ENCODE results near the gene MCRIP1. TPM values are rescaled to one million over a fixed set of nuclear protein-coding genes. Genes with fewer than 3 reads are reported as not detected.

Gene MCRIP1
- total and polyA plus RNA-seq, 10 of the 15 experiments (the other 5 are each of a cell fraction or from before 2014, with no cell fraction given) = 0.31 to 54.4 (median 30.8) TPM

- Histone ChIP-seq H4K20me1 (ENCODE audit: control insufficient read depth, insufficient read depth) (0 out of 2 replicates have a peak, but pooled peaks cover 1% of the 10 kb centered on the region), H3K79me2 (ENCODE audit: control insufficient read depth, insufficient read depth, low read length) (peaks cover 37% of the 10 kb centered on the region), H3K4me3 (peak overlapping the region; percentile 73), H2AFZ (ENCODE audit: control insufficient read depth, low read depth, low read length) (peak overlapping the region; percentile 69), H3K4me2 (ENCODE audit: control insufficient read depth, insufficient read depth) (peak overlapping the region; percentile 96), H3K27ac (ENCODE audit: control insufficient read depth, insufficient read depth) (peak overlapping the region; percentile 98), H3K9me3 (replicated peaks; ENCODE audit: control insufficient read depth, insufficient read depth, low read length) (no peaks in the 10 kb centered on the region), H3K36me3 (ENCODE audit: control insufficient read depth in 2 of 2, insufficient read depth in 2 of 2, low read length in 1 of 2) (peaks cover 0 to 23% of the 10 kb centered on the region in 2 experiments; a peak in 2 of 4 replicates), H3K9ac (ENCODE audit: control insufficient read depth, insufficient read depth, low read length) (peak overlapping the region; percentile 97), H3K27me3 (replicated peaks in 1 of 2; ENCODE audit: control insufficient read depth in 2 of 2, insufficient read depth in 2 of 2, low read length in 1 of 2) (no peaks in the 10 kb centered on the region), H3K4me1 (ENCODE audit: control insufficient read depth, insufficient read depth, low read length) (0 out of 2 replicates have a peak, but pooled peaks cover 6% of the 10 kb centered on the region)
- ATAC-seq = peak; percentile 30
- RAD21 ChIA-PET (ENCODE audit: unreplicated experiment) = no interaction called here
- CTCF ChIA-PET = interaction anchor here (1.1 to 2.4 kb wide), 5 partner anchors 11 to 150 kb away, joined by 3 to 7 read pairs (median 4); partner anchors contain the start of gene P4HB
- peak; percentile 80 for FAIRE-seq
- BruUV-seq (replicated peaks) = TSS peak; percentile 93
- in situ Hi-C loops (cut with MboI) = no loop called here
- DNase-seq (ENCODE audit: low read depth, low spot score) = peak; percentile 53
- under 1% methylated on average over 84 of the region's 86 CpGs for WGBS (ENCODE audit: insufficient coverage, insufficient replicate concordance, low lambda C conversion rate, missing lambda C conversion rate)
- intact Hi-C loops (cut with micrococcal nuclease; ENCODE audit: unreplicated experiment) = loop anchor here (2.0 to 5.0 kb wide), 2 partner anchors 19 to 56 kb away; partner anchors contain the start of genes ALYREF, ANAPC11 and MAFG
- POLR2A ChIA-PET = interaction anchor here (0.7 to 3.5 kb wide), 10 partner anchors 10 to 57 kb away, joined by 4 to 26 read pairs (median 5); partner anchors contain the start of genes ALYREF, ANAPC11 and SIRT7
- SMC1A ChIA-PET (ENCODE audit: uncharacterized antibody, unreplicated experiment) = interaction anchor here (1.6 to 1.8 kb wide), 2 partner anchors 8 to 10 kb away, joined by 5 read pairs; no protein-coding TSS in a partner anchor
- TF ChIP-seq FOXK2 (IDR thresholded peaks at IDR 0.05) (no peak; the same call in 1 of the 2 replicates), TCF3 (IDR thresholded peaks at IDR 0.05; ENCODE audit: borderline replicate concordance, insufficient read depth, low read depth, low read length) (peak; percentile 70; the same call in 1 of the 2 replicates), RCOR1 (conservative IDR thresholded peaks at IDR 0.05; ENCODE audit: low read depth, low read length) (no peak), ESRRA (IDR thresholded peaks at IDR 0.05; ENCODE audit: low read length) (no peak), YY1 (IDR thresholded peaks at IDR 0.05; ENCODE audit: low read depth, low read length) (peak; percentile 97), JUND (IDR thresholded peaks at IDR 0.05; ENCODE audit: low read depth, low read length) (no peak), IKZF1 (conservative IDR thresholded peaks at IDR 0.05) (peak; percentile 89), LARP7 (IDR thresholded peaks at IDR 0.05) (peak; percentile 100), RELA (IDR thresholded peaks at IDR 0.05; ENCODE audit: borderline replicate concordance, partially characterized antibody) (peak; percentile 82), CBFB (IDR thresholded peaks at IDR 0.05; ENCODE audit: low read depth) (no peak), DPF2 (IDR thresholded peaks at IDR 0.05) (peak; percentile 89), POLR2AphosphoS5 (IDR thresholded peaks at IDR 0.05; ENCODE audit: low read length) (peak; percentile 56; the same call in 1 of the 2 replicates), TARDBP (IDR thresholded peaks at IDR 0.05; ENCODE audit: borderline replicate concordance) (0 out of 2 replicates have a peak, but pooled peaks have one; percentile 14), TCF7 (IDR thresholded peaks at IDR 0.05; ENCODE audit: borderline replicate concordance) (no peak), MTA3 (IDR thresholded peaks at IDR 0.05; ENCODE audit: borderline replicate concordance, low read length) (no peak; the same call in 1 of the 2 replicates), RUNX3 (IDR thresholded peaks at IDR 0.05; ENCODE audit: low read length) (peak; percentile 75), TBL1XR1 (IDR thresholded peaks at IDR 0.05; ENCODE audit: low read depth, low read length) (no peak), ZNF622 (IDR thresholded peaks at IDR 0.05) (no peak), GATAD2B (conservative IDR thresholded peaks at IDR 0.05; ENCODE audit: low read depth) (peak; percentile 100), ZBTB4 (CRISPR knock-in tag; IDR thresholded peaks at IDR 0.05) (0 out of 2 replicates have a peak, but pooled peaks have one; percentile 32), PAX5 (IDR thresholded peaks at IDR 0.05; ENCODE audit: borderline replicate concordance, low read depth, low read length) (peak; percentile 25; the same call in 1 of the 2 replicates), MEF2A (IDR thresholded peaks at IDR 0.05; ENCODE audit: insufficient read depth, low read depth, low read length) (no peak), NR2F1 (conservative IDR thresholded peaks at IDR 0.05) (peak; percentile 92)
These were observed 38.5 kb upstream of the MCRIP1 start for GRCh38 chr17:81871387-81872230.
